ENCODE data around the gene CRTAC1. TPM values are rescaled to one million over a fixed set of nuclear protein-coding genes. Genes with fewer than 3 reads are reported as not detected.

The CRTAC1 gene
- total RNA-seq, 1 donor from 2014 or later: 2.3 TPM

GRCh38 chr10:97876402-97876801, 154.0 kb downstream of the CRTAC1 start:
- no peak overlapping the region for H3K27ac ChIP-seq (replicated peaks)
- peaks cover 15% of the 10 kb centered on the region for H3K27me3 ChIP-seq (ENCODE audit: low read depth)
- no peak for DNase-seq
- intact Hi-C loops (cut with micrococcal nuclease): loop anchor here (10.0 kb wide), 1 partner anchor 122 kb away; no protein-coding TSS in a partner anchor
- no peaks in the 10 kb centered on the region for H3K36me3 ChIP-seq
- H3K9me3 ChIP-seq (replicated peaks): no peaks in the 10 kb centered on the region
- no peak overlapping the region for H3K4me3 ChIP-seq
- TF ChIP-seq CTCF (IDR thresholded peaks at IDR 0.05; ENCODE audit: borderline replicate concordance): no peak
- no peaks in the 10 kb centered on the region for H3K4me1 ChIP-seq

DNA sequence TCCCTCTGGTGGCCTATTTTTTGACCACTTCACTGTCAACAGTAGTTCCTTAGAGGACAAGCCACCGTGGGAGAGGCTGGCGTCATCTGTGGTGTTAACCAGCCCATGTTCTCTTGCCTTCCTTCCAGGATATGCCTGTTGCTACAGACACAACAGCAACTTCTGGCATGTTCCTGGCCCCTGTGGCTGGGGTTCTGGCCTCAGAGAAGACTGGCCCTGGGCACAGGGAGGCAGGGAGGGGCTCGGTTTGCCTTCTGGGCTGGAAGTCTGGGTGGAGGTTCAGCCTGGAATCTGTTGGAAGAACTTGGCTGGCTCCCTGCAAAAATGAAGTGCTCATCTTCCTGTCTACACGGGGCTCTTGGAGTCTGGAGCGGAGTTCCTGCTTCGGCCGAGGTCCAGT, 155.0 kb downstream of the CRTAC1 start:
- Histone ChIP-seq H3K36me3 (no peaks in the 10 kb centered on the region), H3K4me3 (no peak overlapping the region), H3K9me3 (replicated peaks) (no peaks in the 10 kb centered on the region), H3K27ac (replicated peaks) (no peak overlapping the region), H3K27me3 (ENCODE audit: low read depth) (peaks cover 23% of the 10 kb centered on the region), H3K4me1 (no peaks in the 10 kb centered on the region)
- no peak for TF ChIP-seq CTCF (IDR thresholded peaks at IDR 0.05; ENCODE audit: borderline replicate concordance)
- DNase-seq: no peak
- intact Hi-C loops (cut with micrococcal nuclease): loop anchor here (10.0 kb wide), 1 partner anchor 121 kb away; no protein-coding TSS in a partner anchor

GRCh38 chr10:97874332-97874731, 156.1 kb downstream of the CRTAC1 start:
- Histone ChIP-seq H3K4me1 (peaks cover 4% of the 10 kb centered on the region), H3K9me3 (replicated peaks) (no peaks in the 10 kb centered on the region), H3K36me3 (no peaks in the 10 kb centered on the region), H3K27me3 (ENCODE audit: low read depth) (peaks cover 34% of the 10 kb centered on the region), H3K27ac (replicated peaks) (no peak overlapping the region), H3K4me3 (no peak overlapping the region)
- DNase-seq: no peak
- intact Hi-C loops (cut with micrococcal nuclease): loop anchor here (5.0 to 10.0 kb wide), 2 partner anchors 77 to 120 kb away; no protein-coding TSS in a partner anchor
- no peak for TF ChIP-seq CTCF (IDR thresholded peaks at IDR 0.05; ENCODE audit: borderline replicate concordance)

- no peaks in the 10 kb centered on the region for H3K9me3 ChIP-seq (replicated peaks)
- H3K4me1 ChIP-seq: peaks cover 10% of the 10 kb centered on the region
- intact Hi-C loops (cut with micrococcal nuclease): loop anchor here (5.0 to 10.0 kb wide), 2 partner anchors 76 to 119 kb away; no protein-coding TSS in a partner anchor
- no peak overlapping the region for H3K27ac ChIP-seq (replicated peaks)
- no peak for TF ChIP-seq CTCF (IDR thresholded peaks at IDR 0.05; ENCODE audit: borderline replicate concordance)
- peaks cover 35% of the 10 kb centered on the region for H3K27me3 ChIP-seq (ENCODE audit: low read depth)
- no peaks in the 10 kb centered on the region for H3K36me3 ChIP-seq
- no peak overlapping the region for H3K4me3 ChIP-seq
- DNase-seq: no peak
Measured at GRCh38 chr10:97873569-97873968, 156.9 kb downstream of the CRTAC1 start.

GRCh38 chr10:97870990-97871389, 159.4 kb downstream of the CRTAC1 start:
- peaks cover 10% of the 10 kb centered on the region for H3K4me1 ChIP-seq
- no peak for TF ChIP-seq CTCF (IDR thresholded peaks at IDR 0.05; ENCODE audit: borderline replicate concordance)
- H3K36me3 ChIP-seq: no peaks in the 10 kb centered on the region
- H3K27me3 ChIP-seq (ENCODE audit: low read depth): peaks cover 54% of the 10 kb centered on the region
- H3K27ac ChIP-seq (replicated peaks): no peak overlapping the region
- H3K9me3 ChIP-seq (replicated peaks): no peaks in the 10 kb centered on the region
- intact Hi-C loops (cut with micrococcal nuclease): loop anchor here (5.0 to 10.0 kb wide), 2 partner anchors 74 to 116 kb away; no protein-coding TSS in a partner anchor
- DNase-seq: no peak
- H3K4me3 ChIP-seq: no peak overlapping the region
